GM19397 (cell line): ENCODE measurements around the gene DCAF12L1.

Source experiments
- ATAC-seq: cut with Tn5 transposase; IDR thresholded peaks from one replicate; pipeline ENCODE4 v1.9.1; 2021; ENCODE audit warnings: mild to moderate bottlenecking, moderate library complexity; ENCODE audit not compliant: unreplicated experiment

The DCAF12L1 gene

GRCh38 chrX:126552313-126553022 lies at the start of gene DCAF12L1:
Gene DCAF12L1, minus strand, starts transcription at chrX:126552814. Its CDS starts 206 bp downstream, at chrX:126552608.
- ATAC-seq = no peak

GRCh38 chrX:126580877-126581276 lies 28.3 kb upstream of the DCAF12L1 start:
- ATAC-seq = no peak

- no peak for ATAC-seq
Measured at GRCh38 chrX:126575911-126576310, 23.3 kb upstream of the DCAF12L1 start.

GRCh38 chrX:126557151-126557550 lies 4.5 kb upstream of the DCAF12L1 start:
- no peak for ATAC-seq

GRCh38 chrX:126551725-126552312 lies 795 bp downstream of the DCAF12L1 start:
- no peak for ATAC-seq

GRCh38 chrX:126551306-126551705 lies 1.3 kb downstream of the DCAF12L1 start:
- ATAC-seq = no peak

- ATAC-seq = no peak
Measured at GRCh38 chrX:126550816-126551215, 1.8 kb downstream of the DCAF12L1 start.

GRCh38 chrX:126509923-126510322 lies 42.7 kb downstream of the DCAF12L1 start:
- no peak for ATAC-seq
